Measurements from ENCODE around the gene HIF3A. TPM values are rescaled to one million over a fixed set of nuclear protein-coding genes. Genes with fewer than 3 reads are reported as not detected.
A peak's percentile ranks its signal among the peaks of the same experiment; 100 is the strongest.

HIF3A gene
- total RNA-seq, 1 experiment from 2014 or later = not detected

- no peak for DNase-seq (ENCODE audit: unreplicated experiment)
- ChIA-PET CTCF (interaction anchor here (0.6 to 1.2 kb wide), 4 partner anchors 13 to 1337 kb away, joined by 3 to 5 read pairs (median 4); no protein-coding TSS in a partner anchor), POLR2A (interaction anchor here (0.9 kb wide), 1 partner anchor 9 kb away, joined by 3 read pairs; no protein-coding TSS in a partner anchor)
- intact Hi-C loops (cut with micrococcal nuclease) = no loop called here
- H3K27ac Mint-ChIP-seq (ENCODE audit: low read depth, unreplicated experiment) = peak overlapping the region; percentile 70
- no peak overlapping the region for H3K4me3 Mint-ChIP-seq (ENCODE audit: unreplicated experiment)
- H3K9me3 Mint-ChIP-seq (ENCODE audit: unreplicated experiment) = no peaks in the 10 kb centered on the region
- peaks cover 94% of the 10 kb centered on the region for H3K36me3 Mint-ChIP-seq (ENCODE audit: insufficient read depth, unreplicated experiment)
- no peak for TF ChIP-seq CTCF (IDR thresholded peaks at IDR 0.05; ENCODE audit: unreplicated experiment)
- no peaks in the 10 kb centered on the region for H3K27me3 Mint-ChIP-seq (ENCODE audit: insufficient read depth, unreplicated experiment)
- H3K4me1 Mint-ChIP-seq (ENCODE audit: insufficient read depth, unreplicated experiment) = peaks cover 6% of the 10 kb centered on the region
- no TSS peak for BruUV-seq (replicated peaks)
These were observed 85.0 kb downstream of the HIF3A start for GRCh38 chr19:46381756-46382345.

GRCh38 chr19:46383171-46383815, 86.5 kb downstream of the HIF3A start:
- Mint-ChIP-seq H3K4me3 (ENCODE audit: unreplicated experiment) (no peak overlapping the region), H3K36me3 (ENCODE audit: insufficient read depth, unreplicated experiment) (peaks cover 94% of the 10 kb centered on the region), H3K27ac (ENCODE audit: low read depth, unreplicated experiment) (peak overlapping the region; percentile 14), H3K27me3 (ENCODE audit: insufficient read depth, unreplicated experiment) (no peaks in the 10 kb centered on the region), H3K9me3 (ENCODE audit: unreplicated experiment) (no peaks in the 10 kb centered on the region), H3K4me1 (ENCODE audit: insufficient read depth, unreplicated experiment) (peaks cover 2% of the 10 kb centered on the region)
- ChIA-PET CTCF (interaction anchor here (0.9 kb wide), 1 partner anchor 12 kb away, joined by 4 read pairs; no protein-coding TSS in a partner anchor), POLR2A (interaction anchor here (2.2 kb wide), 1 partner anchor 9 kb away, joined by 5 read pairs; no protein-coding TSS in a partner anchor)
- no peak for DNase-seq (ENCODE audit: unreplicated experiment)
- no TSS peak for BruUV-seq (replicated peaks)
- intact Hi-C loops (cut with micrococcal nuclease) = no loop called here
- no peak for TF ChIP-seq CTCF (IDR thresholded peaks at IDR 0.05; ENCODE audit: unreplicated experiment)

DNA sequence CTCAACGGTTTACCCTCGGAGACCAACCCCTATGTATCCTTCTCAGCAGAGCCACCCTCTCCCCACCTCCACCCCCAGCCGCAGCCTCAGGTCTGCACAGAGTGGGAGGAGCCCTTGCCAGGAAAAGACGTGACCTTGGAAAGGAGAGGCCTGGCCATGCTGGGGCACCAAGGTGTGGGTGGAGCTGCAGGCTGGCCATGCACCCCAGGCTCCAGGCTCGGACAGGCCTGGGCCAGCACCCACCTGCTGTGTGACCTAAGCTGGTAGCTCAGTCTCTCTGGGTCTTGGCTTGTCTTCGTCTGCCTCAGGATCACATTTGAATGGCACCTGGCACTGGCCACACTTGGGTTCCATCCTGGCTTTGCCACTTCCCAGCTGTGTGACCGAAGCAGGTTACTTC, 87.0 kb downstream of the HIF3A start:
- CTCF ChIA-PET = interaction anchor here (0.8 to 0.9 kb wide), 2 partner anchors 12 to 104 kb away, joined by 3 to 4 read pairs; no protein-coding TSS in a partner anchor
- no peak for TF ChIP-seq CTCF (IDR thresholded peaks at IDR 0.05; ENCODE audit: unreplicated experiment)

DNA sequence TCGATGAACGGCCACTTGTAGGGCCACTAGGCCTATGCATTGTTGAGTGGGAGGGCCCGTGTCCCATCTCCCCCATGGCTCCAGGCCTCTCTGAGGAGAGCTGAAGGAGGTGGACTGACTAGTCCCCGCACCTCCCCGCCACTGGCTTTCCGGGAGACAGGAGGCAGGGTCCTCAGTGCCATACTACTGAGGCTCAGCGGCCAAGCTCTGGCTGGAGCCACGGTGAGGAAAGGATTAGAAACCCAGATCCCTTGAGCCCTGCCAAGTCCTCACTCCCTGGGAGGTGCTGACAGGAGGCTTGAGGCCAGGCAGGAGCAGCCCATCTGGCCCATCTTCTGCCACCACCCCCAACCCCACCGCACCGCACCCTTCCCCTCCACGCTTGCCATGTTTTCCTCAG, 87.6 kb downstream of the HIF3A start:
- no peak for TF ChIP-seq CTCF (IDR thresholded peaks at IDR 0.05; ENCODE audit: unreplicated experiment)
- H3K36me3 Mint-ChIP-seq (ENCODE audit: insufficient read depth, unreplicated experiment) = peaks cover 94% of the 10 kb centered on the region
- no peak for DNase-seq (ENCODE audit: unreplicated experiment)
- intact Hi-C loops (cut with micrococcal nuclease) = no loop called here
- BruUV-seq (replicated peaks) = no TSS peak
- CTCF ChIA-PET = interaction anchor here (0.8 to 0.9 kb wide), 2 partner anchors 11 to 103 kb away, joined by 3 to 4 read pairs; no protein-coding TSS in a partner anchor
- POLR2A ChIA-PET = interaction anchor here (0.5 to 2.2 kb wide), 2 partner anchors 11 to 20 kb away, joined by 3 to 5 read pairs; no protein-coding TSS in a partner anchor
- H3K4me3 Mint-ChIP-seq (ENCODE audit: unreplicated experiment) = no peak overlapping the region
- H3K4me1 Mint-ChIP-seq (ENCODE audit: insufficient read depth, unreplicated experiment) = no peaks in the 10 kb centered on the region
- peaks cover 3% of the 10 kb centered on the region for H3K9me3 Mint-ChIP-seq (ENCODE audit: unreplicated experiment)
- H3K27me3 Mint-ChIP-seq (ENCODE audit: insufficient read depth, unreplicated experiment) = no peaks in the 10 kb centered on the region
- H3K27ac Mint-ChIP-seq (ENCODE audit: low read depth, unreplicated experiment) = no peak overlapping the region

More for the DNA sequence above, 87.0 kb downstream of the HIF3A start:
- Mint-ChIP-seq H3K4me1 (ENCODE audit: insufficient read depth, unreplicated experiment) (no peaks in the 10 kb centered on the region), H3K9me3 (ENCODE audit: unreplicated experiment) (no peaks in the 10 kb centered on the region), H3K27ac (ENCODE audit: low read depth, unreplicated experiment) (peak overlapping the region; percentile 14), H3K27me3 (ENCODE audit: insufficient read depth, unreplicated experiment) (no peaks in the 10 kb centered on the region), H3K4me3 (ENCODE audit: unreplicated experiment) (no peak overlapping the region), H3K36me3 (ENCODE audit: insufficient read depth, unreplicated experiment) (peaks cover 94% of the 10 kb centered on the region)
- intact Hi-C loops (cut with micrococcal nuclease) = no loop called here
- POLR2A ChIA-PET = interaction anchor here (0.5 to 2.2 kb wide), 2 partner anchors 10 to 20 kb away, joined by 3 to 5 read pairs; no protein-coding TSS in a partner anchor
- no peak for DNase-seq (ENCODE audit: unreplicated experiment)
- no TSS peak for BruUV-seq (replicated peaks)

Measured in MCF 10A (cell line).